GM21786 (cell line): ENCODE measurements around the gene PPP1R14C.

Source experiments
- ATAC-seq: cut with Tn5 transposase; IDR thresholded peaks from one replicate; pipeline ENCODE4 v1.9.1; 2021; ENCODE audit not compliant: unreplicated experiment

The PPP1R14C gene

DNA sequence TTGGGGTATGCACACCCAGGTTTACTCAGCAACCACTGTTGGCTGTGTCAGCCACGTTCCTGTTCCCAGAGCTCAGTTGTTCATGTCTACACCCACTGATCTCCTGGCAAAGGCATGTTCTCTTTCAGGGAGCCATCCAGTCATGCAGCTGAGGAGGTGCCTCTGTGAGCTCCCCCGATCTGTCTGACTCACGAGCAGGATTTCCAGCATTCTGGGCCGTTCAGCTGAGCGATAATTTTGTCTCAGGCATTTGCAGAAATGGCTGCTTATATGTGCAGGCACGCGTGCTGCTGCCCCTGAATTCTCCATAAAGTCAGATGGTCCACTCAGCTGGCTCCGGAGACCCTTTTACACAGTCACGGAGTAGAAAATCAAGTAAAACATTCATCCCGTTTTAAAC lies 147.6 kb downstream of the PPP1R14C start:
- no peak for ATAC-seq

GRCh38 chr6:150291968-150292710 lies 149.3 kb downstream of the PPP1R14C start:
- no peak for ATAC-seq

GRCh38 chr6:150293019-150293418 lies 150.2 kb downstream of the PPP1R14C start:
- no peak for ATAC-seq

DNA sequence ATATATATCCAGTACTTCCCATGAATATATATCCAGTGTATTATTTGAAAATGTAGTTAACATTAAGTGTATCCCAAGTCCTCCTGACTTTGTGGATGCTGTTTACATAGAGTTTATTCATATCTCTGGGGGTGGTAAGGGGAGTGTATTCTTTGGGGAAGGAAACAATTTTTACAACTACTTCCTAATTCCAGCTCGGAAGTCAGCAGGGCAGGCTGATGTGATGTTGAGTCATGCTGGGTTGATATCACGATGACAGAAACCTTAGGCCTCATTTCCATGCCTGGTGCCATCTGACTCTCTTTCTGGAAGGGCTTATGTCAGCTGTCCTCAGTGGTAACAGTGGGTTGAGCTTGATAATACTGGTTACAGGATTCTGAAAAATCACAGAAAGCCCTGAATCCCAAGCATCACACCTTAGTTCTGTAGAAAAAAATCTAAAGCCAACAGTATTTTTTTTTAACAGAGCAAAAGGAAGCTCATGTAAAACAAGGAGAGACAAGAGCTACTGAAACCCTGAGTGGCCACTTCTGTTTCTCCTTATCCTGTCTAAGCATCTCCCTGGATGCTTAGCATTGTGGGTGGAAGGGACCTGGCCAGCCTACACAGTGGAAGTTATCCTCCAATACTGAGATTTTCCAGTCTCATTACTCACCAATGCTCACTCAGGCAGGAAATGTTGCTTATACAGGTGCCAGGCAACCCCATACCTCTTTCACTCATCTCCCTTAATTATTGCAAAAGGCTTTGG lies 150.8 kb downstream of the PPP1R14C start:
- no peak for ATAC-seq

DNA sequence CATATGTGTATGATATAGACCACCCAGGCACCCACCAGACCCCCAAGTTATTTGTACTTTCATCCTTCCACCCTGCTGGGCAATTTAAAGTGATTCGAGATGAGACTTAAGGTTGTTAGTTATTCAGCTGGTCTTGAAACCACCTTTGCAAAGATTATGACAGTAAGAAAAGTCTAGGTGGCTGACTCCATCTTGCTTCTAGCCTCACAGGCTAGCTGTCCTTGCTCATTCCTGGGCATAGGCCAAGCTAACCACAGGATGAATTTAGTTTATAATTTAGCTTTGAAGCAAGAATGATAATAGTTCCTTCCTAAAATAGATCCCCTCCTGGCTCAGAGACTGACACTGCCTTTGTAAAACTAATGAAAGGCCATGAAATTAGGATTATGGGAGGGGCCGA lies 154.0 kb downstream of the PPP1R14C start:
- no peak for ATAC-seq

GRCh38 chr6:150297327-150298029 lies 154.6 kb downstream of the PPP1R14C start:
- no peak for ATAC-seq

DNA sequence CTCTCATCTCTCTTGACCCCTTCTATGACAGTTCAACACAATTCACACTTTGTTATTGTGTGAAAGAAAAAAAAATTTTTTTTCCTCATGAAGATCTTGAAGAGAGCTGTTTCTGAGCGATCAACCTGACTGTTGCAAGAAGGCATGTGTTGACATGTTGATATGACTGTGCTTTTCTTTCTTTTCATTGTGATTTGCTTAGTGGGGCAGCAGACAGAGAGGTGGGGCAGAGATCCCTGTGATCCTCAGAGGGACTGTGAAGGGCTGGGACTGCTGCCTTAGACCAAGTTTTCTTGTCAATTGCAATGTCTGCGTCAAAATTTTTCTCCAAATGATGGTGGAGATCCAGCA lies 155.2 kb downstream of the PPP1R14C start:
- no peak for ATAC-seq

DNA sequence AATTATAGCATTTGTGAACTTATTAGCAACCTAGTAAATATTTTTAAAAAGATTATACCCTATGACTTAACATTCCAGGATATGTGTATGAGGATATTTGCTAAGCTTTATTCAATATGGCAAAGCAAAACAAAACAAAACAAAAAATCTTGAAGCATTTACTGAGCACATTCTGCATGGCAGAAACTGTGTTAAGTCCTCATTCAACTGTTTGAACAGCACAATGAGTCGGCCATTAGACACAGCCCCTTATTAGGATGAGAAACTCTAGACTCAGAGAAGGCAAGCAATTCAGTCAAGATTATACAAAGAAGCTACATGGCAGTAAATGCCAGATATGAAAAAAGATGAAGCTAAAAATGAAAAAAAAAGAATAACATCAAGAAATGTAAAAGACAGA lies 155.8 kb downstream of the PPP1R14C start:
- no peak for ATAC-seq
